GM12878 (cell line): ENCODE results near the gene CLRN3.

Source experiments
- EZH2 ChIP-seq: IDR thresholded peaks from 2 replicates; pipeline ENCODE4 v1.6.1; 2012; ENCODE audit warnings: low read depth, mild to moderate bottlenecking, control low read depth, inconsistent platforms, low read length, borderline replicate concordance; ENCODE audit not compliant: control insufficient read depth
- POLR2A ChIP-seq: IDR thresholded peaks from 2 replicates; pipeline ENCODE4 v1.6.1; 2011; ENCODE audit warnings: low read depth, mild to moderate bottlenecking, low read length
- TF ChIP-seq, protein P1 (sequence below), 3 experiments: IDR thresholded peaks in 2 of 3; conservative IDR thresholded peaks in 1 of 3; 2 replicates each; pipeline ENCODE4 v1.5.1; 2011; ENCODE audit warnings: low read depth in 3 of 3, low read length in 3 of 3, mild to moderate bottlenecking in 3 of 3, control low read depth in 2 of 3, moderate library complexity in 2 of 3, inconsistent platforms in 1 of 3, mixed read lengths in 1 of 3; ENCODE audit not compliant: control insufficient read depth in 2 of 3, insufficient read depth in 1 of 3; ENCODE audit errors: extremely low read depth in 1 of 3

- TF ChIP-seq, protein P1, sequence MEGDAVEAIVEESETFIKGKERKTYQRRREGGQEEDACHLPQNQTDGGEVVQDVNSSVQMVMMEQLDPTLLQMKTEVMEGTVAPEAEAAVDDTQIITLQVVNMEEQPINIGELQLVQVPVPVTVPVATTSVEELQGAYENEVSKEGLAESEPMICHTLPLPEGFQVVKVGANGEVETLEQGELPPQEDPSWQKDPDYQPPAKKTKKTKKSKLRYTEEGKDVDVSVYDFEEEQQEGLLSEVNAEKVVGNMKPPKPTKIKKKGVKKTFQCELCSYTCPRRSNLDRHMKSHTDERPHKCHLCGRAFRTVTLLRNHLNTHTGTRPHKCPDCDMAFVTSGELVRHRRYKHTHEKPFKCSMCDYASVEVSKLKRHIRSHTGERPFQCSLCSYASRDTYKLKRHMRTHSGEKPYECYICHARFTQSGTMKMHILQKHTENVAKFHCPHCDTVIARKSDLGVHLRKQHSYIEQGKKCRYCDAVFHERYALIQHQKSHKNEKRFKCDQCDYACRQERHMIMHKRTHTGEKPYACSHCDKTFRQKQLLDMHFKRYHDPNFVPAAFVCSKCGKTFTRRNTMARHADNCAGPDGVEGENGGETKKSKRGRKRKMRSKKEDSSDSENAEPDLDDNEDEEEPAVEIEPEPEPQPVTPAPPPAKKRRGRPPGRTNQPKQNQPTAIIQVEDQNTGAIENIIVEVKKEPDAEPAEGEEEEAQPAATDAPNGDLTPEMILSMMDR (IDR thresholded peaks at IDR 0.05 in 2 of 3, conservative IDR thresholded peaks at IDR 0.05 in 1 of 3; ENCODE audit: control insufficient read depth in 2 of 3, extremely low read depth in 1 of 3, insufficient read depth in 1 of 3, low read depth in 3 of 3, low read length in 3 of 3), result no peak
- no peak for TF ChIP-seq POLR2A
- TF ChIP-seq EZH2, result no peak
These were observed 4.0 kb downstream of the CLRN3 start for GRCh38 chr10:127888521-127889312.
